GM23338 (cell line): Measurements from ENCODE around the gene PHLDA3. TPM values are rescaled to one million over a fixed set of nuclear protein-coding genes. Genes with fewer than 3 reads are reported as not detected.

Experiments
- ATAC-seq: fragments of 200-7000 bp; cut with Tn5 transposase; 3 replicates; pipeline ENCODE4 v1.9.1; 2020
- DNase-seq: peaks from one replicate; pipeline ENCODE4 v3.0.0-alpha.2; 2015; ENCODE audit warnings: low spot score
- H2AFZ ChIP-seq: fragments of 200-600 bp; sonication (generic); 2 replicates; pipeline ENCODE4 v1.8.0; 2016; ENCODE audit warnings: antibody characterized with exemption, mild to moderate bottlenecking, moderate library complexity
- H3F3A ChIP-seq: fragments of 200-600 bp; sonication (generic); replicated peaks from 2 replicates; pipeline ENCODE4 v1.8.0; 2017; ENCODE audit warnings: antibody characterized with exemption, mixed run types, low read depth
- H3K27ac ChIP-seq: fragments of 200-600 bp; sonication (generic); 2 replicates; pipeline ENCODE4 v1.6.1; 2016; ENCODE audit warnings: low read depth
- H3K27me3 ChIP-seq: fragments of 200-600 bp; sonication (generic); 2 replicates; pipeline ENCODE4 v1.8.0; 2016; ENCODE audit warnings: mild to moderate bottlenecking, mixed run types, moderate library complexity; ENCODE audit not compliant: insufficient read depth
- H3K36me3 ChIP-seq: fragments of 200-600 bp; sonication (generic); 2 replicates; pipeline ENCODE4 v1.8.0; 2016; ENCODE audit warnings: mild to moderate bottlenecking; ENCODE audit not compliant: insufficient read depth
- H3K4me1 ChIP-seq: fragments of 200-600 bp; sonication (generic); 2 replicates; pipeline ENCODE4 v1.8.0; 2016; ENCODE audit warnings: mild to moderate bottlenecking, moderate library complexity; ENCODE audit not compliant: insufficient read depth
- H3K4me2 ChIP-seq: fragments of 200-600 bp; sonication (generic); 2 replicates; pipeline ENCODE4 v1.7.1; 2017; ENCODE audit warnings: mixed run types
- H3K4me3 ChIP-seq: fragments of 200-600 bp; sonication (generic); 2 replicates; pipeline ENCODE4 v1.6.1; 2016; ENCODE audit warnings: mixed run types
- H3K79me2 ChIP-seq: fragments of 200-600 bp; sonication (generic); replicated peaks from 2 replicates; pipeline ENCODE4 v1.8.0; 2017; ENCODE audit warnings: mild to moderate bottlenecking; ENCODE audit not compliant: insufficient read depth
- H3K9me2 ChIP-seq: fragments of 200-600 bp; sonication (generic); 2 replicates; pipeline ENCODE4 v1.8.0; 2017; ENCODE audit not compliant: insufficient read depth
- H4K20me1 ChIP-seq: fragments of 200-600 bp; sonication (generic); replicated peaks from 2 replicates; pipeline ENCODE4 v1.8.0; 2017; ENCODE audit warnings: mild to moderate bottlenecking; ENCODE audit not compliant: insufficient read depth
- H3K27ac Mint-ChIP-seq: 2 replicates; pipeline ENCODE4 v1.8.0; 2020; ENCODE audit warnings: inconsistent platforms, mild to moderate bottlenecking, moderate library complexity, mixed read lengths
- H3K27me3 Mint-ChIP-seq: 3 replicates; pipeline ENCODE4 v1.8.0; 2022; ENCODE audit warnings: low read depth, mild to moderate bottlenecking, moderate library complexity, mixed read lengths, inconsistent platforms; ENCODE audit not compliant: insufficient read depth, poor library complexity
- H3K36me3 Mint-ChIP-seq: 3 replicates; pipeline ENCODE4 v1.8.0; 2021; ENCODE audit warnings: low read depth, mild to moderate bottlenecking, inconsistent platforms, moderate library complexity, mixed read lengths
- H3K4me1 Mint-ChIP-seq: 3 replicates; pipeline ENCODE4 v1.8.0; 2020; ENCODE audit warnings: mild to moderate bottlenecking, inconsistent platforms, mixed read lengths
- H3K4me3 Mint-ChIP-seq: 3 replicates; pipeline ENCODE4 v1.8.0; 2021; ENCODE audit warnings: moderate library complexity, mild to moderate bottlenecking, inconsistent platforms, mixed read lengths
- H3K9me3 Mint-ChIP-seq: 3 replicates; pipeline ENCODE4 v1.8.0; 2020; ENCODE audit warnings: moderate library complexity, mild to moderate bottlenecking, inconsistent platforms, mixed read lengths
- CREB1 ChIP-seq: fragments of 250-450 bp; sonication (Bioruptor Pico); IDR thresholded peaks from 2 replicates; pipeline ENCODE4 v1.5.0; 2020; ENCODE audit warnings: low read depth, mild to moderate bottlenecking, moderate library complexity
- CTCF ChIP-seq, 2 experiments: fragments of 200-600 bp in 1 of 2; sonication (generic) in 1 of 2; conservative IDR thresholded peaks; 2 replicates each; pipeline versions ENCODE4 v1.5.1 to v1.6.1; 2016 to 2017; ENCODE audit warnings: antibody characterized with exemption in 2 of 2, low read depth in 2 of 2, mild to moderate bottlenecking in 2 of 2, moderate library complexity in 1 of 2
- ETS1 ChIP-seq: IDR thresholded peaks from 2 replicates; pipeline ENCODE4 v1.6.1; 2016; ENCODE audit warnings: antibody characterized with exemption
- EZH2 ChIP-seq: fragments of 200-600 bp; sonication (generic); IDR thresholded peaks from one replicate; pipeline ENCODE4 v1.8.0; 2017; ENCODE audit warnings: antibody characterized with exemption, mild to moderate bottlenecking, low read depth; ENCODE audit not compliant: unreplicated experiment
- EZH2phosphoT487 ChIP-seq: fragments of 200-600 bp; sonication (generic); IDR thresholded peaks from one replicate; pipeline ENCODE4 v1.8.1; 2018; ENCODE audit warnings: antibody characterized with exemption; ENCODE audit not compliant: unreplicated experiment
- JUNB ChIP-seq: IDR thresholded peaks from one replicate; pipeline ENCODE4 v1.6.1; 2016; ENCODE audit warnings: antibody characterized with exemption; ENCODE audit not compliant: unreplicated experiment
- POLR2AphosphoS5 ChIP-seq: IDR thresholded peaks from 2 replicates; pipeline ENCODE4 v1.6.1; 2016; ENCODE audit warnings: antibody characterized with exemption, low read depth
- REST ChIP-seq: IDR thresholded peaks from one replicate; pipeline ENCODE4 v1.6.1; 2018; ENCODE audit warnings: antibody characterized with exemption; ENCODE audit not compliant: unreplicated experiment
- STAT1 ChIP-seq: IDR thresholded peaks from one replicate; pipeline ENCODE4 v1.6.1; 2016; ENCODE audit warnings: antibody characterized with exemption; ENCODE audit not compliant: unreplicated experiment
- ZNF114 ChIP-seq: fragments of 250-450 bp; sonication (Bioruptor Pico); IDR thresholded peaks from 2 replicates; pipeline ENCODE4 v1.5.0; 2020; ENCODE audit warnings: mild to moderate bottlenecking, moderate library complexity
- ZNF331 ChIP-seq: fragments of 250-450 bp; sonication (Bioruptor Pico); IDR thresholded peaks from 2 replicates; pipeline ENCODE4 v1.5.0; 2020; ENCODE audit warnings: low read depth, mild to moderate bottlenecking, moderate library complexity
- polyA plus RNA-seq: library from polyadenylated mRNA; unstranded; fragments of >200 nt; fragmentation: Nextera tagmentation; extraction: Ambion mirVana; gene quantifications from 2 replicates; pipeline ENCODE4 v1.2.1, GENCODE V29; 2016
- total RNA-seq: library from RNA; depleted of rRNA; stranded (reverse); fragments of >200 nt; shearing (Covaris generic); gene quantifications from 2 replicates; pipeline ENCODE4 v1.2.3, GENCODE V29; 2014

The PHLDA3 gene
- total and polyA plus RNA-seq, 2 experiments from 2014 or later: 37.5 to 87.4 TPM

- no peak for TF ChIP-seq CTCF (conservative IDR thresholded peaks at IDR 0.05; ENCODE audit: low read depth in 2 of 2)
- no peak for TF ChIP-seq ZNF331
- TF ChIP-seq ZNF114 (CRISPR knock-in tag): no peak
- no peak for TF ChIP-seq REST
- no peak for TF ChIP-seq CREB1 (CRISPR knock-in tag)
- no peak for TF ChIP-seq ETS1
- no peak for TF ChIP-seq POLR2AphosphoS5
- TF ChIP-seq EZH2: no peak
- no peak for TF ChIP-seq STAT1
These were observed 16.3 kb upstream of the PHLDA3 start (continued) for GRCh38 chr1:201485184-201485774.

- Histone ChIP-seq H3K4me1 (peaks cover 27% of the 10 kb centered on the region), H3K36me3 (no peaks in the 10 kb centered on the region), H3K27me3 (peaks cover 9% of the 10 kb centered on the region), H4K20me1 (no peaks in the 10 kb centered on the region), H3F3A (no peaks in the 10 kb centered on the region; the same call in 1 of the 2 replicates), H3K79me2 (no peaks in the 10 kb centered on the region), H2AFZ (no peak overlapping the region), H3K4me2 (no peak overlapping the region), H3K9me2 (no peaks in the 10 kb centered on the region), H3K27ac (no peak overlapping the region), H3K4me3 (no peak overlapping the region)
- TF ChIP-seq CREB1 (CRISPR knock-in tag): no peak
- TF ChIP-seq EZH2: no peak
- no peak for TF ChIP-seq EZH2phosphoT487
- no peak for TF ChIP-seq REST
- TF ChIP-seq POLR2AphosphoS5: no peak
- TF ChIP-seq ETS1: no peak
- TF ChIP-seq ZNF114 (CRISPR knock-in tag): no peak
- TF ChIP-seq JUNB: no peak
- no peak for TF ChIP-seq CTCF (conservative IDR thresholded peaks at IDR 0.05; ENCODE audit: low read depth in 2 of 2)
- ATAC-seq (no peak), DNase-seq (no peak)
- no peaks in the 10 kb centered on the region for H3K9me3 Mint-ChIP-seq
- peaks cover 24% of the 10 kb centered on the region for H3K4me1 Mint-ChIP-seq
- no peak overlapping the region for H3K27ac Mint-ChIP-seq
- H3K4me3 Mint-ChIP-seq: no peak overlapping the region
- H3K27me3 Mint-ChIP-seq: peaks cover 14% of the 10 kb centered on the region
- H3K36me3 Mint-ChIP-seq: no peaks in the 10 kb centered on the region
These were observed 14.5 kb upstream of the PHLDA3 start for GRCh38 chr1:201483373-201483949.
